H1 (cell line): ENCODE results near the gene ARHGEF2. TPM values are rescaled to one million over a fixed set of nuclear protein-coding genes. Genes with fewer than 3 reads are reported as not detected.
A peak's percentile ranks its signal among the peaks of the same experiment; 100 is the strongest.

Source experiments
- CTCF ChIA-PET: fragments of 300-600 bp; sonication (Branson Sonifier 250); formaldehyde crosslinking; loops from one replicate; lab custom pipeline; 2021; ENCODE audit not compliant: partially characterized antibody; lab: Charles Lee
- POLR2A ChIA-PET: fragments of 300-600 bp; sonication (Branson Sonifier 250); formaldehyde crosslinking; loops from one replicate; lab custom pipeline; 2021; ENCODE audit warnings: inconsistent platforms; ENCODE audit not compliant: partially characterized antibody; lab: Charles Lee
- DNase-seq, 2 experiments: peaks; one replicate each; pipeline versions ENCODE4 v3.0.0 to v3.0.0-alpha.2; 2010 to 2022; ENCODE audit warnings: low spot score in 2 of 2, low read depth in 1 of 2, mixed read lengths in 1 of 2
- FAIRE-seq: peaks from 2 replicates; lab custom pipeline; 2011; peaks lifted over from hg19 to GRCh38; lab: Jason Lieb, UNC
- H2AFZ ChIP-seq: 2 replicates; pipeline ENCODE4 v1.8.1; 2012; ENCODE audit warnings: low read length, inconsistent platforms
- H2AK5ac ChIP-seq: 2 replicates; pipeline ENCODE4 v1.6.1; 2013; ENCODE audit warnings: low read depth, low read length
- H2BK120ac ChIP-seq: replicated peaks from 2 replicates; pipeline ENCODE3; 2013; ENCODE audit warnings: low read depth, low read length, inconsistent platforms
- H2BK12ac ChIP-seq: 2 replicates; pipeline ENCODE4 v1.6.1; 2013; ENCODE audit warnings: low read depth, low read length
- H2BK15ac ChIP-seq: 2 replicates; pipeline ENCODE4 v1.6.1; 2013; ENCODE audit warnings: low read length
- H2BK20ac ChIP-seq: 2 replicates; pipeline ENCODE4 v1.6.1; 2013; ENCODE audit warnings: low read length
- H2BK5ac ChIP-seq: 2 replicates; pipeline ENCODE4 v1.6.1; 2013; ENCODE audit warnings: low read depth, low read length
- H3K14ac ChIP-seq: 2 replicates; pipeline ENCODE4 v1.6.1; 2013; ENCODE audit warnings: inconsistent platforms; ENCODE audit not compliant: insufficient read length
- H3K18ac ChIP-seq: 2 replicates; pipeline ENCODE4 v1.6.1; 2013; ENCODE audit warnings: low read length; ENCODE audit errors: extremely low read depth
- H3K23ac ChIP-seq: 2 replicates; pipeline ENCODE4 v1.6.1; 2013; ENCODE audit warnings: inconsistent platforms; ENCODE audit not compliant: insufficient read length
- H3K23me2 ChIP-seq: 2 replicates; pipeline ENCODE4 v1.6.1; 2013; ENCODE audit warnings: low read depth, low read length
- H3K27ac ChIP-seq: 2 replicates; pipeline ENCODE4 v1.6.1; 2011; ENCODE audit warnings: low read depth, low read length, inconsistent platforms
- H3K27me3 ChIP-seq, 4 experiments: replicated peaks in 1 of 4; 1 replicate in 1 of 4; 2 replicates in 3 of 4; pipeline versions ENCODE4 v1.6.1 to v1.8.1; 2011 to 2013; ENCODE audit warnings: low read length in 3 of 4, mild to moderate bottlenecking in 3 of 4, inconsistent platforms in 2 of 4, mixed read lengths in 2 of 4, moderate library complexity in 1 of 4; ENCODE audit not compliant: control insufficient read depth in 3 of 4, insufficient read depth in 3 of 4; ENCODE audit errors: extremely low read depth in 1 of 4
- H3K36me3 ChIP-seq, 4 experiments: 2 replicates each; pipeline versions ENCODE4 v1.6.1 to v1.8.1; 2011 to 2013; ENCODE audit warnings: mild to moderate bottlenecking in 4 of 4, low read length in 3 of 4, moderate library complexity in 2 of 4, control low read depth in 1 of 4, inconsistent platforms in 1 of 4; ENCODE audit not compliant: insufficient read depth in 4 of 4, control insufficient read depth in 2 of 4
- H3K4ac ChIP-seq: replicated peaks from 2 replicates; pipeline ENCODE3; 2013; ENCODE audit warnings: low read length, low read depth, mixed read lengths, inconsistent platforms; ENCODE audit not compliant: insufficient read length
- H3K4me1 ChIP-seq, 4 experiments: replicated peaks in 1 of 4; 1 replicate in 1 of 4; 2 replicates in 3 of 4; pipeline versions ENCODE4 v1.6.1 to v1.8.1; 2011 to 2013; ENCODE audit warnings: low read length in 3 of 4, inconsistent platforms in 2 of 4, mixed read lengths in 1 of 4; ENCODE audit not compliant: insufficient read depth in 4 of 4, control insufficient read depth in 3 of 4
- H3K4me2 ChIP-seq, 2 experiments: 2 replicates each; pipeline versions ENCODE4 v1.6.1 to v1.8.1; 2011 to 2013; ENCODE audit warnings: low read depth in 2 of 2, low read length in 2 of 2, control low read depth in 1 of 2, inconsistent platforms in 1 of 2, mild to moderate bottlenecking in 1 of 2; ENCODE audit not compliant: insufficient read depth in 1 of 2
- H3K4me3 ChIP-seq, 4 experiments: fragments of 200-600, 300-600 bp in 1 of 4; sonication (generic), shearing (Covaris generic), sonication (Bioruptor Twin) in 1 of 4; 2 replicates each; pipeline versions ENCODE4 v1.5.1 to v1.8.1; 2011 to 2016; ENCODE audit warnings: low read length in 4 of 4, low read depth in 3 of 4, control low read depth in 2 of 4, inconsistent platforms in 2 of 4, mild to moderate bottlenecking in 2 of 4, mixed read lengths in 1 of 4, moderate library complexity in 1 of 4; ENCODE audit not compliant: insufficient read depth in 2 of 4; ENCODE audit errors: extremely low read depth in 1 of 4
- H3K56ac ChIP-seq: replicated peaks from 2 replicates; pipeline ENCODE3; 2013; ENCODE audit warnings: low read depth, mild to moderate bottlenecking, mixed read lengths, low read length, inconsistent platforms; ENCODE audit not compliant: insufficient read length
- H3K79me1 ChIP-seq: 2 replicates; pipeline ENCODE4 v1.6.1; 2013; ENCODE audit warnings: low read depth, low read length, control low read depth
- H3K79me2 ChIP-seq, 2 experiments: 2 replicates each; pipeline versions ENCODE4 v1.6.1 to v1.8.1; 2012 to 2013; ENCODE audit warnings: low read length in 2 of 2, mild to moderate bottlenecking in 2 of 2, inconsistent platforms in 1 of 2; ENCODE audit not compliant: insufficient read depth in 2 of 2, control insufficient read depth in 1 of 2
- H3K9ac ChIP-seq, 4 experiments: replicated peaks in 1 of 4; 1 replicate in 1 of 4; 2 replicates in 3 of 4; pipeline versions ENCODE4 v1.6.1 to v1.8.1; 2011 to 2013; ENCODE audit warnings: low read depth in 3 of 4, low read length in 3 of 4, control low read depth in 2 of 4, mild to moderate bottlenecking in 2 of 4, moderate library complexity in 2 of 4, inconsistent platforms in 1 of 4; ENCODE audit errors: extremely low read depth in 1 of 4
- H3K9me3 ChIP-seq, 2 experiments: 2 replicates each; pipeline versions ENCODE4 v1.6.1 to v1.8.1; 2012 to 2013; ENCODE audit warnings: mild to moderate bottlenecking in 2 of 2, moderate library complexity in 2 of 2, control low read depth in 1 of 2, inconsistent platforms in 1 of 2, low read depth in 1 of 2, low read length in 1 of 2, mixed read lengths in 1 of 2; ENCODE audit not compliant: insufficient read depth in 2 of 2
- H4K20me1 ChIP-seq, 2 experiments: replicated peaks in 1 of 2; 2 replicates each; pipeline versions ENCODE3 to v1.8.1; 2011 to 2013; ENCODE audit warnings: inconsistent platforms in 2 of 2, low read length in 2 of 2, mild to moderate bottlenecking in 1 of 2; ENCODE audit not compliant: insufficient read depth in 2 of 2, control insufficient read depth in 1 of 2
- H4K5ac ChIP-seq: 2 replicates; pipeline ENCODE4 v1.6.1; 2013; ENCODE audit warnings: low read length, low read depth, mixed read lengths, inconsistent platforms; ENCODE audit not compliant: insufficient read length
- H4K8ac ChIP-seq: 2 replicates; pipeline ENCODE4 v1.8.0; 2013; ENCODE audit warnings: mild to moderate bottlenecking, moderate library complexity, low read length, inconsistent platforms; ENCODE audit not compliant: insufficient read depth; ENCODE audit errors: extremely low read depth
- H4K91ac ChIP-seq: replicated peaks from 2 replicates; pipeline ENCODE3; 2013; ENCODE audit warnings: low read length, mixed read lengths, inconsistent platforms; ENCODE audit not compliant: insufficient read length
- CTBP2 ChIP-seq: IDR thresholded peaks from 2 replicates; pipeline ENCODE4 v1.7.0; 2011; ENCODE audit warnings: borderline replicate concordance, mild to moderate bottlenecking, moderate library complexity, mixed read lengths, low read length; ENCODE audit not compliant: insufficient read depth, insufficient read length
- CTCF ChIP-seq, 3 experiments: IDR thresholded peaks; 1 replicate in 2 of 3; 2 replicates in 1 of 3; pipeline versions ENCODE4 v1.5.1 to v1.6.1; 2011; ENCODE audit warnings: low read length in 3 of 3, mild to moderate bottlenecking in 3 of 3, inconsistent platforms in 2 of 3, low read depth in 1 of 3, moderate library complexity in 1 of 3; ENCODE audit not compliant: insufficient read depth in 1 of 3; ENCODE audit errors: control extremely low read depth in 1 of 3
- FOSL1 ChIP-seq: IDR thresholded peaks from 2 replicates; pipeline ENCODE4 v1.6.1; 2011; ENCODE audit warnings: mild to moderate bottlenecking, low read depth, low read length, moderate library complexity; ENCODE audit not compliant: insufficient read depth
- GTF2F1 ChIP-seq: IDR thresholded peaks from 2 replicates; pipeline ENCODE4 v1.6.1; 2012; ENCODE audit warnings: low read depth, low read length, improper control_type of control experiment, borderline replicate concordance
- JUND ChIP-seq: IDR thresholded peaks from 2 replicates; pipeline ENCODE4 v1.6.1; 2011; ENCODE audit warnings: mild to moderate bottlenecking, improper control_type of control experiment, low read length
- KDM5A ChIP-seq: fragments of 200-600 bp; IDR thresholded peaks from 2 replicates; pipeline ENCODE4 v1.7.1; 2012; ENCODE audit warnings: mild to moderate bottlenecking, low read length, inconsistent platforms, mixed read lengths
- MAX ChIP-seq: IDR thresholded peaks from 2 replicates; pipeline ENCODE4 v1.6.1; 2012; ENCODE audit warnings: inconsistent platforms
- SIN3A ChIP-seq, 2 experiments: IDR thresholded peaks in 1 of 2; conservative IDR thresholded peaks in 1 of 2; 2 replicates each; pipeline ENCODE4 v1.6.1; 2011 to 2012; ENCODE audit warnings: low read length in 2 of 2, improper control_type of control experiment in 1 of 2, low read depth in 1 of 2, mild to moderate bottlenecking in 1 of 2
- SIRT6 ChIP-seq: IDR thresholded peaks from one replicate; pipeline ENCODE4 v1.7.1; 2012; ENCODE audit warnings: low read length, inconsistent platforms
- SP2 ChIP-seq: IDR thresholded peaks from 2 replicates; pipeline ENCODE4 v1.6.1; 2012; ENCODE audit warnings: mild to moderate bottlenecking, low read length, inconsistent platforms
- WGBS, 2 experiments: shearing (Covaris generic) in 1 of 2; methylation state at CpG; one replicate each; pipeline versions ENCODE4 v1.1.6 to v1.1.7; 2013 to 2015; ENCODE audit warnings: low lambda C conversion rate in 2 of 2, mixed read lengths in 2 of 2, inconsistent platforms in 1 of 2, low coverage in 1 of 2, missing lambda C conversion rate in 1 of 2; ENCODE audit not compliant: insufficient replicate concordance in 2 of 2, insufficient coverage in 1 of 2, insufficient read length in 1 of 2; ENCODE audit errors: extremely low coverage in 1 of 2, missing lambda C conversion rate in 1 of 2; 5-methylcytosine and 5-hydroxymethylcytosine counted together
- polyA plus RNA-seq, 7 experiments: library from polyadenylated mRNA; depleted of rRNA in 3 of 7; stranded (reverse) in 5 of 7; unstranded in 2 of 7; fragments of >200 nt in 5 of 7; fragments of 200-250 nt in 2 of 7; gene quantifications; 1 replicate in 5 of 7; 2 replicates in 1 of 7; 4 replicates in 1 of 7; pipeline versions ENCODE4 v1.2.1 to v1.2.3, GENCODE V29; 2011 to 2013; ENCODE audit warnings: missing spikeins in 2 of 7, mixed read lengths in 2 of 7
- total RNA-seq: library from RNA; stranded (reverse); fragmentation: NEBNext Ultra II Directional; extraction: Animal tissue kit (Norgen Biotek cat#: 25700); gene quantifications from 2 replicates; pipeline ENCODE4 v1.2.1, GENCODE V29; 2021

Gene ARHGEF2
- total and polyA plus RNA-seq, 2 of the 8 experiments (the other 6 are each of a cell fraction or from before 2014, with no cell fraction given) = 42.7 to 80.5 TPM

GRCh38 chr1:155938220-155938627, 40.1 kb downstream of the ARHGEF2 start:
- H3K79me1 ChIP-seq = no peaks in the 10 kb centered on the region
- H3K27me3 ChIP-seq = no peaks in the 10 kb centered on the region
- no peak overlapping the region for H4K8ac ChIP-seq
- no peak overlapping the region for H2AFZ ChIP-seq
- no peak overlapping the region for H3K4ac ChIP-seq
- H3K4me2 ChIP-seq = no peak overlapping the region
- FAIRE-seq (peak; percentile 66), DNase-seq (no peak)
- 0% methylated on average over 1 of the region's 1 CpG; no CpG with 5 or more reads in 1 of the 2 experiments for WGBS, 2 experiments
- H3K4me1 ChIP-seq = peaks cover 0 to 5% (median 0%) of the 10 kb centered on the region in 4 experiments; a peak in 4 of 7 replicates
- H3K18ac ChIP-seq = no peak overlapping the region
- peaks cover 0 to 1% of the 10 kb centered on the region in 2 experiments for H4K20me1 ChIP-seq
- POLR2A ChIA-PET = interaction anchor here (0.8 to 4.8 kb wide), 8 partner anchors 8 to 185 kb away, joined by 3 to 27 read pairs (median 5); partner anchors contain the start of gene ARHGEF2
- no peak overlapping the region for H3K56ac ChIP-seq
- peaks cover 4 to 9% of the 10 kb centered on the region in 2 experiments; a peak in 3 of 4 replicates for H3K79me2 ChIP-seq
- no peak overlapping the region for H3K23ac ChIP-seq
- no peak overlapping the region for H4K91ac ChIP-seq
- H3K9ac ChIP-seq = no peak overlapping the region
- H3K9me3 ChIP-seq = no peaks in the 10 kb centered on the region
- H3K27ac ChIP-seq = no peak overlapping the region
- no peak overlapping the region for H3K4me3 ChIP-seq
- no peak overlapping the region for H2BK5ac ChIP-seq
- H2BK12ac ChIP-seq = no peak overlapping the region
- no peak overlapping the region for H4K5ac ChIP-seq
- no peak overlapping the region for H2BK20ac ChIP-seq
- peaks cover 0 to 2% (median 0%) of the 10 kb centered on the region in 4 experiments; a peak in 1 of 8 replicates for H3K36me3 ChIP-seq
- no peak overlapping the region for H2BK15ac ChIP-seq
- H3K14ac ChIP-seq = no peak overlapping the region
- H2AK5ac ChIP-seq = no peak overlapping the region
- H3K23me2 ChIP-seq = peaks cover 5% of the 10 kb centered on the region
- H2BK120ac ChIP-seq = no peak overlapping the region
- CTCF ChIA-PET = interaction anchor here (0.6 to 5.3 kb wide), 26 partner anchors 9 to 196 kb away, joined by 3 to 49 read pairs (median 5); partner anchors contain the start of genes ARHGEF2 and SSR2
- TF ChIP-seq CTBP2 (no peak), KDM5A (no peak), FOSL1 (no peak), MAX (no peak), JUND (no peak), CTCF (IDR thresholded peaks at IDR 0.05; ENCODE audit: control extremely low read depth in 1 of 3, insufficient read depth in 1 of 3, low read depth in 1 of 3, low read length in 3 of 3) (peak in 2 of 3 experiments; percentile 75 to 86; a peak in 3 of 4 replicates), SP2 (no peak), GTF2F1 (no peak), SIN3A (conservative IDR thresholded peaks at IDR 0.05 in 1 of 2, IDR thresholded peaks at IDR 0.05 in 1 of 2; ENCODE audit: low read depth in 1 of 2, low read length in 2 of 2) (0 out of 4 replicates have a peak, but pooled peaks of 1 of the 2 experiments have one; percentile 33), SIRT6 (no peak)
